Left lung (tissue), 10 donors: Measurements from ENCODE around the gene NISCH. TPM values are rescaled to one million over a fixed set of nuclear protein-coding genes. Genes with fewer than 3 reads are reported as not detected.

Source experiments
- ATAC-seq: fragments of 200-7000 bp; cut with Tn5 transposase; one replicate; pipeline ENCODE4 v1.9.1; 2020; ENCODE audit warnings: moderate library complexity
- DNase-seq, 4 donors: peaks; one replicate each; pipeline ENCODE4 v3.0.0-alpha.2; 2013 to 2020
- H3K27ac ChIP-seq, 2 donors: fragments of 200-600 bp; sonication (generic) in 1 of 2; one replicate each; pipeline versions ENCODE4 v1.5.0 to v1.8.0; 2020 to 2021
- H3K27me3 ChIP-seq, 2 donors: fragments of 200-600 bp; sonication (generic) in 1 of 2; one replicate each; pipeline versions ENCODE4 v1.5.0 to v1.8.0; 2020 to 2021
- H3K36me3 ChIP-seq, 2 donors: fragments of 200-600 bp; sonication (generic) in 1 of 2; one replicate each; pipeline versions ENCODE4 v1.5.0 to v1.8.0; 2020 to 2021
- H3K4me1 ChIP-seq, 2 donors: fragments of 200-600 bp; one replicate each; pipeline ENCODE4 v1.8.0; 2021
- H3K4me3 ChIP-seq, 2 donors: fragments of 200-600 bp; sonication (generic) in 1 of 2; one replicate each; pipeline versions ENCODE4 v1.5.0 to v1.8.0; 2020 to 2021; ENCODE audit warnings: mild to moderate bottlenecking in 1 of 2
- H3K9me3 ChIP-seq, 2 donors: fragments of 200-600 bp; sonication (generic) in 1 of 2; one replicate each; pipeline versions ENCODE4 v1.5.0 to v1.8.0; 2020 to 2021
- CTCF ChIP-seq, 2 donors: fragments of 200-600 bp; sonication (generic) in 1 of 2; IDR thresholded peaks; one replicate each; pipeline versions ENCODE4 v1.5.0 to v1.8.0; 2021; ENCODE audit warnings: antibody characterized with exemption in 2 of 2
- intact Hi-C, 2 donors: fragments of 100-400 bp; cut with DNase I; formaldehyde crosslinking; loops; one replicate each; pipeline versions ENCODE4 v1.11.2 to v1.14.2; 2022
- polyA plus RNA-seq, 6 donors: library from polyadenylated mRNA; unstranded; fragments of 120-200 nt; gene quantifications; one replicate each; pipeline ENCODE4 v1.2.1, GENCODE V29; 2013; ENCODE audit not compliant: insufficient read length in 6 of 6
- total RNA-seq, 2 donors: library from RNA; stranded (reverse); fragmentation: NEBNext Ultra II Directional; extraction: Animal tissue kit (Norgen Biotek cat#: 25700); gene quantifications; one replicate each; pipeline ENCODE4 v1.2.1, GENCODE V29; 2021
- donor health status: DM: no; HTN: yes; CAD: no.
- donor health status: DM: no; HTN: no; CAD: no.

Gene NISCH
- total and polyA plus RNA-seq, 8 donors, result 72.6 to 178 (median 140) TPM

- peak in 1 of 4 donors; percentile 69 for DNase-seq
- Histone ChIP-seq H3K4me3 (peak overlapping the region; percentile 5 to 36), H3K27me3 (no peaks in the 10 kb centered on the region), H3K27ac (no peak overlapping the region), H3K36me3 (no peaks in the 10 kb centered on the region), H3K9me3 (no peaks in the 10 kb centered on the region), H3K4me1 (peaks cover 0 to 20% of the 10 kb centered on the region in 2 donors)
- TF ChIP-seq CTCF (IDR thresholded peaks at IDR 0.05), result no peak
- intact Hi-C loops, result loop anchor here in 1 of 2 donors (10.0 kb wide), 1 partner anchor 209 kb away; the partner anchor contains the start of gene TWF2
- ATAC-seq, result no peak
Observed at GRCh38 chr3:52443791-52444687, 11.4 kb upstream of the NISCH start.

GRCh38 chr3:52444860-52445793 lies 10.3 kb upstream of the NISCH start, which contains the start of gene SEMA3G:
Gene SEMA3G, minus strand, starts transcription at chr3:52445103. Its CDS starts 76 bp downstream, at chr3:52445027.
- no peak within 1 kb of the TSS for H3K27ac ChIP-seq
- peak; percentile 55 to 89 for TF ChIP-seq CTCF (IDR thresholded peaks at IDR 0.05)
- ATAC-seq, result peak; percentile 87

GRCh38 chr3:52446042-52446441 lies 9.4 kb upstream of the NISCH start:
- ATAC-seq, result no peak
- intact Hi-C loops, result loop anchor here in 1 of 2 donors (10.0 kb wide), 1 partner anchor 211 kb away; the partner anchor contains the start of gene TWF2
- no peak overlapping the region for H3K4me3 ChIP-seq
- no peak for TF ChIP-seq CTCF (IDR thresholded peaks at IDR 0.05)
- H3K27ac ChIP-seq, result no peak overlapping the region
- no peaks in the 10 kb centered on the region for H3K27me3 ChIP-seq
- no peak for DNase-seq
- H3K36me3 ChIP-seq, result no peaks in the 10 kb centered on the region
- no peaks in the 10 kb centered on the region for H3K9me3 ChIP-seq
- peaks cover 0 to 26% of the 10 kb centered on the region in 2 donors for H3K4me1 ChIP-seq

More at GRCh38 chr3:52444860-52445793, 10.3 kb upstream of the NISCH start, which contains the start of gene SEMA3G:
- H3K4me3 ChIP-seq, result peak within 1 kb of the TSS; percentile 5 to 36
- intact Hi-C loops, result loop anchor here in 1 of 2 donors (10.0 kb wide), 1 partner anchor 210 kb away; the partner anchor contains the start of gene TWF2
- peaks cover 0 to 26% of the 10 kb centered on the region in 2 donors for H3K4me1 ChIP-seq
- no peaks in the 10 kb centered on the region for H3K27me3 ChIP-seq
- peak in 3 of 4 donors; percentile 57 to 93 (median 79) for DNase-seq
- no peaks in the 10 kb centered on the region for H3K36me3 ChIP-seq
- H3K9me3 ChIP-seq, result no peaks in the 10 kb centered on the region

GRCh38 chr3:52446631-52447511 lies 8.5 kb upstream of the NISCH start:
- Histone ChIP-seq H3K4me3 (no peak overlapping the region), H3K4me1 (peaks cover 0 to 26% of the 10 kb centered on the region in 2 donors), H3K36me3 (no peaks in the 10 kb centered on the region), H3K27me3 (no peaks in the 10 kb centered on the region), H3K9me3 (no peaks in the 10 kb centered on the region), H3K27ac (no peak overlapping the region)
- TF ChIP-seq CTCF (IDR thresholded peaks at IDR 0.05), result peak; percentile 98 to 100
- DNase-seq (peak in 2 of 4 donors; percentile 63 to 74), ATAC-seq (peak; percentile 50)
- intact Hi-C loops, result loop anchor here in 1 of 2 donors (10.0 kb wide), 1 partner anchor 212 kb away; the partner anchor contains the start of gene TWF2
